Left lung (tissue), 10 donors: ENCODE measurements around the gene EPG5. TPM values are rescaled to one million over a fixed set of nuclear protein-coding genes. Genes with fewer than 3 reads are reported as not detected.
"Not testable (repeated sequence)": the region's sequence is repeated elsewhere in the genome, so short reads cannot be mapped to it uniquely, and the experiment has no call there.

Experiments
- ATAC-seq: fragments of 200-7000 bp; cut with Tn5 transposase; one replicate; pipeline ENCODE4 v1.9.1; 2020; ENCODE audit warnings: moderate library complexity
- DNase-seq, 4 donors: peaks; one replicate each; pipeline ENCODE4 v3.0.0-alpha.2; 2013 to 2020
- H3K27ac ChIP-seq, 2 donors: fragments of 200-600 bp; sonication (generic) in 1 of 2; one replicate each; pipeline versions ENCODE4 v1.5.0 to v1.8.0; 2020 to 2021
- H3K27me3 ChIP-seq, 2 donors: fragments of 200-600 bp; sonication (generic) in 1 of 2; one replicate each; pipeline versions ENCODE4 v1.5.0 to v1.8.0; 2020 to 2021
- H3K36me3 ChIP-seq, 2 donors: fragments of 200-600 bp; sonication (generic) in 1 of 2; one replicate each; pipeline versions ENCODE4 v1.5.0 to v1.8.0; 2020 to 2021
- H3K4me1 ChIP-seq, 2 donors: fragments of 200-600 bp; one replicate each; pipeline ENCODE4 v1.8.0; 2021
- H3K4me3 ChIP-seq, 2 donors: fragments of 200-600 bp; sonication (generic) in 1 of 2; one replicate each; pipeline versions ENCODE4 v1.5.0 to v1.8.0; 2020 to 2021; ENCODE audit warnings: mild to moderate bottlenecking in 1 of 2
- H3K9me3 ChIP-seq, 2 donors: fragments of 200-600 bp; sonication (generic) in 1 of 2; one replicate each; pipeline versions ENCODE4 v1.5.0 to v1.8.0; 2020 to 2021
- intact Hi-C, 2 donors: fragments of 100-400 bp; cut with DNase I; formaldehyde crosslinking; loops; one replicate each; pipeline versions ENCODE4 v1.11.2 to v1.14.2; 2022
- polyA plus RNA-seq, 6 donors: library from polyadenylated mRNA; unstranded; fragments of 120-200 nt; gene quantifications; one replicate each; pipeline ENCODE4 v1.2.1, GENCODE V29; 2013; ENCODE audit not compliant: insufficient read length in 6 of 6
- total RNA-seq, 2 donors: library from RNA; stranded (reverse); fragmentation: NEBNext Ultra II Directional; extraction: Animal tissue kit (Norgen Biotek cat#: 25700); gene quantifications; one replicate each; pipeline ENCODE4 v1.2.1, GENCODE V29; 2021
- TF ChIP-seq, protein P1 (sequence below), 2 donors: fragments of 200-600 bp; sonication (generic) in 1 of 2; IDR thresholded peaks; one replicate each; pipeline versions ENCODE4 v1.5.0 to v1.8.0; 2021; ENCODE audit warnings: antibody characterized with exemption in 2 of 2
- donor health status: DM: no; HTN: yes; CAD: no.
- donor health status: DM: no; HTN: no; CAD: no.

The EPG5 gene
- total and polyA plus RNA-seq, 8 donors, result 27.3 to 38.0 (median 31.4) TPM

DNA sequence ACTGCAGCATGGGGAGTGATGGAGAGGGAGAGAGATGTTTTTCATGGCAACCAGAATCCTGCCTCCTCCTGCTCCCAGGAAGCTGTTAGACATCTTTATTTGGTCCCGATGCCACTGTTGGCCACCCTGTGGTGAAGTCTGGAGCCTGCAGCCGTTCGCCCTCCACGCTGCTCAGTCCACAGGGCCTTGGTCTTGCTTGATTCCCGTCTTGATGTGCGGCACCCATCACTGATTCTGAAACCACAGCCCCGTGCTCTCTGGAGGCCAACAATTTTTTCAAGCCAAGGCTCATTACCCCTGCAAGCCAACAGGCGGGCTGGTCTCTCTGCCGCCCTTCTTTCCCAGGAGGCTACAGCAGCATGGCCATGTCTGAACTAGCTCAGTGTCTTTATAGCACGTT lies 117.1 kb downstream of the EPG5 start:
- ATAC-seq (peak; percentile 18), DNase-seq (no peak)
- H3K27ac ChIP-seq, result no peak overlapping the region
- H3K9me3 ChIP-seq, result no peaks in the 10 kb centered on the region
- H3K27me3 ChIP-seq, result no peaks in the 10 kb centered on the region
- intact Hi-C loops, result no loop called here
- H3K36me3 ChIP-seq, result peaks cover 0 to 61% of the 10 kb centered on the region in 2 donors
- TF ChIP-seq, protein P1, sequence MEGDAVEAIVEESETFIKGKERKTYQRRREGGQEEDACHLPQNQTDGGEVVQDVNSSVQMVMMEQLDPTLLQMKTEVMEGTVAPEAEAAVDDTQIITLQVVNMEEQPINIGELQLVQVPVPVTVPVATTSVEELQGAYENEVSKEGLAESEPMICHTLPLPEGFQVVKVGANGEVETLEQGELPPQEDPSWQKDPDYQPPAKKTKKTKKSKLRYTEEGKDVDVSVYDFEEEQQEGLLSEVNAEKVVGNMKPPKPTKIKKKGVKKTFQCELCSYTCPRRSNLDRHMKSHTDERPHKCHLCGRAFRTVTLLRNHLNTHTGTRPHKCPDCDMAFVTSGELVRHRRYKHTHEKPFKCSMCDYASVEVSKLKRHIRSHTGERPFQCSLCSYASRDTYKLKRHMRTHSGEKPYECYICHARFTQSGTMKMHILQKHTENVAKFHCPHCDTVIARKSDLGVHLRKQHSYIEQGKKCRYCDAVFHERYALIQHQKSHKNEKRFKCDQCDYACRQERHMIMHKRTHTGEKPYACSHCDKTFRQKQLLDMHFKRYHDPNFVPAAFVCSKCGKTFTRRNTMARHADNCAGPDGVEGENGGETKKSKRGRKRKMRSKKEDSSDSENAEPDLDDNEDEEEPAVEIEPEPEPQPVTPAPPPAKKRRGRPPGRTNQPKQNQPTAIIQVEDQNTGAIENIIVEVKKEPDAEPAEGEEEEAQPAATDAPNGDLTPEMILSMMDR (IDR thresholded peaks at IDR 0.05), result peak in 1 of 2 donors; percentile 19
- H3K4me1 ChIP-seq, result no peaks in the 10 kb centered on the region
- no peak overlapping the region for H3K4me3 ChIP-seq

DNA sequence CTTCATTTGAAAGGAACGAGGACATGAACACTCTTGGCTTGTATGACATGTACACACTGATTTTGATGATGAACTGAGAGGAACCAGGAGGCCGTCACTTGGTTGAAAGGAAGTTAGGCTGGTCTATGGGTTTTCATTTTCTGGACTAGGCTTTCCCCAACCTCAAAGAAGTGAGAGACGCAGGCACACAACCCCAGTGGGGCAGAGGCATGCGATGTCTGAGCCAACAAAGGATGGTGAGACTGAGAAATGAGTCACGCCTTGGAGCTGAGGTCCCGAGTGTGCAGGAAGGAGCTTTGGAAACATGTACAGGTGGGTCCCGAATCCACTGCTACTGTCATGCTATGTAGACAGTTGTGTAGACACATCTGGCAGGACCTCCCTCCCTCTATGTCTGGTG lies 117.6 kb downstream of the EPG5 start:
- H3K9me3 ChIP-seq, result no peaks in the 10 kb centered on the region
- TF ChIP-seq, protein P1 (IDR thresholded peaks at IDR 0.05), result no peak
- no peak overlapping the region for H3K27ac ChIP-seq
- H3K36me3 ChIP-seq, result peaks cover 0 to 56% of the 10 kb centered on the region in 2 donors
- no peak overlapping the region for H3K4me3 ChIP-seq
- no peaks in the 10 kb centered on the region for H3K4me1 ChIP-seq
- intact Hi-C loops, result no loop called here
- no peak for DNase-seq
- no peaks in the 10 kb centered on the region for H3K27me3 ChIP-seq
- no peak for ATAC-seq

DNA sequence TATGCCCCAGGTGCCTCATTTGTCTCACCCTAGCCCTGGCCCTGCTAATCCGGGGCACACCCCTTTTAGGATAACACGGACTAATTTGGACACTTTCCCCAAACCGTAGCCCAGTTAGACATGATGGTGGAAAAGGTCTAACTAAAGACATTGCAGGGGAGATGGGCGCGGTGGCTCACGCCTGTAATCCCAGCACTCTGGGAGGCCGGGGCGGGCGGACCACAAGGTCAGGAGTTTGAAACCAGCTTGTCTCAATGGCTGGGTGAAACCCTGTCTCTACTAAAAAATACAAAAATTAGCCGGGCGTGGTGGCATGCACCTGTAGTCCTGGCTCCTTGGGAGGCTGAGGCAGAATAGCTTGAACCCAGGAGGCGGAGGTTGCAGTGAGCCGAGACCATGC lies 118.5 kb downstream of the EPG5 start:
- H3K9me3 ChIP-seq, H3K27me3 ChIP-seq, ATAC-seq, DNase-seq, H3K4me3 ChIP-seq, H3K27ac ChIP-seq, intact Hi-C loops, H3K4me1 ChIP-seq: not testable (repeated sequence)
- peaks cover 0 to 47% of the 10 kb centered on the region in 2 donors for H3K36me3 ChIP-seq

DNA sequence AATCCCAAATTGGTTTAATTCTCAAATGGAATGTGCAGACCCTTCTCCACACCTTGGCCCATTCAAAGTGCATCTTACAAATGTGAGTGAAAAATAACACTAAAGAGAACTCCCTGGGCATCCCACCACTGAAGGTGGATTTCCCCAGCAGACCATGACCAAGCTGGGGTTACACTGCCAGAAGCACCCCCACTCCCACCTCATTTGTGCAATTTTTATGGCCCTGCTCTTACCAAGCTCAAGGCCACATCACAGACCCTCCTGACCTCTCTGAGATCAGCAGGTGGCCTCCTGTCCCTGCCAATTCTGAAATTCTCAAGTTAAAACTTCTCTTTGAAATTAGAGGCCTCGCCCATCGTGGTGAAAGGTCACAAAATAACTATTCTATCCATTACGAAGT lies 120.0 kb downstream of the EPG5 start:
- intact Hi-C loops, result no loop called here
- Histone ChIP-seq H3K27me3 (no peaks in the 10 kb centered on the region), H3K4me3 (no peak overlapping the region), H3K4me1 (no peaks in the 10 kb centered on the region), H3K27ac (no peak overlapping the region), H3K9me3 (no peaks in the 10 kb centered on the region), H3K36me3 (peaks cover 0 to 32% of the 10 kb centered on the region in 2 donors)
- TF ChIP-seq, protein P1 (IDR thresholded peaks at IDR 0.05), result no peak
- DNase-seq (no peak), ATAC-seq (no peak)

DNA sequence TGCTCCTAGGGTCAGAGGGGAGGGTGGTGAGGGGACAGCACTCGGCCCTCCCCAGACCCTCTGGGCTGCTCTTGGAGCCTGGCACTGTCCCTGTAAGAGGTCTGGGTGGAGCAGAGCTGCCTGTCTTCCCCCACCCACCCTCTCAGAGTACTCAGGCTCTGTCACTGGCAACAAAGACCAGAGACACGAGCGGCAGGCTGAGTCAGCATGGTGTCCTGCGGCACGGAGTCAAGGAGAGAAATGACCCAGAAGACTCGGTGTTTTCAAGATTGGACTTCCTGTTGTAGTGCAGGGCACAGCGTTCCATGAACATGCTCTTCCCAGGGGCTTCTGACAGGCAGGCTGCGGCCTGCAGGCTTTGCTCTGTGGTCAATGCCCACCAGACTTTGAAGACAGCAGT lies 121.7 kb downstream of the EPG5 start:
- H3K4me3 ChIP-seq, result no peak overlapping the region
- H3K27me3 ChIP-seq, result peaks cover 0 to 2% of the 10 kb centered on the region in 2 donors
- ATAC-seq, result no peak
- no peaks in the 10 kb centered on the region for H3K9me3 ChIP-seq
- intact Hi-C loops, result no loop called here
- no peaks in the 10 kb centered on the region for H3K4me1 ChIP-seq
- H3K36me3 ChIP-seq, result peaks cover 0 to 15% of the 10 kb centered on the region in 2 donors
- TF ChIP-seq, protein P1 (IDR thresholded peaks at IDR 0.05), result no peak
- DNase-seq, result no peak
- no peak overlapping the region for H3K27ac ChIP-seq

DNA sequence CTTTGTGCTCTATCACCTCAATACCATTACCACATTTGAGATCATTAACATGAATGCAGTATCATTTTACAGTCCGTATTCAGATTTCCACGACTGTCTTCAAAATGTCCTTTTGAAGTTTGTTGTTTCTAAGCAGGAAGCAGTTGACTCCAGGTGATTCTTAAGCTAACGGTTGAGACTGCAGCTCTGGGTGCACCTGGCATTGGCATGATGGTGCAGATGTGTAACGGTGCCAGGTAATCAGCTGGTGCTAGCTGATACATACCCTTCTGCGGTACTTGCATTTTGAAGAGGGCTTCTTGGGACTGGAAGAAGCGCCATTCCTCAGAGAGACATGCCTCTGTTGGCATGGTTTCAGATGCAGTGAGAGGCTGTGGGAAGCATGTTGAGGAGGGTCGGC lies 122.2 kb downstream of the EPG5 start:
- no peak for DNase-seq
- Histone ChIP-seq H3K27me3 (peaks cover 0 to 6% of the 10 kb centered on the region in 2 donors), H3K27ac (no peak overlapping the region), H3K4me1 (no peaks in the 10 kb centered on the region), H3K9me3 (no peaks in the 10 kb centered on the region), H3K36me3 (peaks cover 0 to 10% of the 10 kb centered on the region in 2 donors), H3K4me3 (no peak overlapping the region)
- intact Hi-C loops, result no loop called here
- ATAC-seq, result no peak
- TF ChIP-seq, protein P1 (IDR thresholded peaks at IDR 0.05), result no peak
